SK-N-SH (cell line): ENCODE results near the gene ATCAY. TPM values are rescaled to one million over a fixed set of nuclear protein-coding genes. Genes with fewer than 3 reads are reported as not detected.
"Not testable (repeated sequence)": the region's sequence is repeated elsewhere in the genome, so short reads cannot be mapped to it uniquely, and the experiment has no call there.

ENCODE experiments used
- CTCF ChIA-PET: fragments of 300-600, 350-600 bp; formaldehyde crosslinking; extraction: SDS; loops from one replicate; lab custom pipeline; 2021; lab: Yijun Ruan, JAX
- POLR2A ChIA-PET: fragments of 350-600 bp; sonication (Branson Sonifier 250); formaldehyde crosslinking; extraction: SDS; loops from one replicate; lab custom pipeline; 2020; ENCODE audit warnings: antibody characterized with exemption, inconsistent platforms; lab: Yijun Ruan, JAX
- DNase-seq: peaks from one replicate; pipeline ENCODE4 v3.0.0; 2012
- H2AFZ ChIP-seq: fragments of 200-600 bp; sonication (generic); 2 replicates; pipeline ENCODE4 v1.8.1; 2016; ENCODE audit warnings: antibody characterized with exemption, mild to moderate bottlenecking, low read depth
- H3F3A ChIP-seq: fragments of 200-600 bp; sonication (generic); replicated peaks from 2 replicates; pipeline ENCODE3; 2016; ENCODE audit warnings: antibody characterized with exemption, mild to moderate bottlenecking; ENCODE audit not compliant: insufficient read depth
- H3K27ac ChIP-seq, 2 experiments: fragments of 200-500 bp in 1 of 2; fragments of 200-600 bp in 1 of 2; sonication (Bioruptor generic) in 1 of 2; sonication (generic), shearing (Covaris generic) in 1 of 2; 2 replicates each; pipeline versions ENCODE4 v1.5.1 to v1.6.1; 2014 to 2016; ENCODE audit warnings: low read depth in 2 of 2, inconsistent platforms in 1 of 2, low read length in 1 of 2, mild to moderate bottlenecking in 1 of 2, mixed read lengths in 1 of 2
- H3K27me3 ChIP-seq: fragments of 200-600 bp; sonication (generic), shearing (Covaris generic); 2 replicates; pipeline ENCODE4 v1.6.1; 2016; ENCODE audit warnings: mixed run types; ENCODE audit not compliant: insufficient read depth
- H3K36me3 ChIP-seq, 2 experiments: fragments of 200-500 bp in 1 of 2; fragments of 200-600 bp in 1 of 2; sonication (Bioruptor generic) in 1 of 2; sonication (generic) in 1 of 2; replicated peaks in 1 of 2; 2 replicates each; pipeline versions ENCODE3 to v1.5.1; 2014 to 2016; ENCODE audit warnings: low read length in 1 of 2, mild to moderate bottlenecking in 1 of 2; ENCODE audit not compliant: insufficient read depth in 2 of 2, control insufficient read depth in 1 of 2
- H3K4me1 ChIP-seq, 2 experiments: fragments of 200-500 bp in 1 of 2; fragments of 200-600 bp in 1 of 2; sonication (Bioruptor generic) in 1 of 2; sonication (generic), shearing (Covaris generic) in 1 of 2; 2 replicates each; pipeline versions ENCODE4 v1.5.1 to v1.6.1; 2014 to 2016; ENCODE audit warnings: low read depth in 1 of 2, low read length in 1 of 2, mixed run types in 1 of 2; ENCODE audit not compliant: insufficient read depth in 2 of 2, control insufficient read depth in 1 of 2
- H3K4me2 ChIP-seq: fragments of 200-600 bp; sonication (generic), shearing (Covaris generic); 2 replicates; pipeline ENCODE4 v1.6.1; 2017; ENCODE audit warnings: mixed run types
- H3K4me3 ChIP-seq, 2 experiments: fragments of 200-500 bp in 1 of 2; fragments of 200-600 bp in 1 of 2; sonication (Bioruptor generic) in 1 of 2; sonication (generic), shearing (Covaris generic) in 1 of 2; 2 replicates each; pipeline versions ENCODE4 v1.5.1 to v1.8.1; 2014 to 2016; ENCODE audit warnings: low read depth in 2 of 2, inconsistent platforms in 1 of 2, low read length in 1 of 2, mild to moderate bottlenecking in 1 of 2, mixed read lengths in 1 of 2, moderate library complexity in 1 of 2
- H3K79me2 ChIP-seq: fragments of 200-600 bp; sonication (generic); 2 replicates; pipeline ENCODE4 v1.8.1; 2017; ENCODE audit warnings: mild to moderate bottlenecking; ENCODE audit not compliant: insufficient read depth
- H3K9ac ChIP-seq: fragments of 200-600 bp; sonication (generic); 2 replicates; pipeline ENCODE4 v1.6.1; 2017; ENCODE audit warnings: mixed run types
- H3K9me2 ChIP-seq: fragments of 200-600 bp; sonication (generic); 2 replicates; pipeline ENCODE4 v1.6.1; 2017; ENCODE audit warnings: mixed run types
- H3K9me3 ChIP-seq: fragments of 200-600 bp; sonication (generic); 2 replicates; pipeline ENCODE4 v1.6.1; 2017; ENCODE audit warnings: mixed run types, mild to moderate bottlenecking, moderate library complexity
- H4K20me1 ChIP-seq: fragments of 200-600 bp; sonication (generic); 2 replicates; pipeline ENCODE4 v1.6.1; 2017; ENCODE audit warnings: mild to moderate bottlenecking, mixed run types; ENCODE audit not compliant: insufficient read depth
- CHD2 ChIP-seq: fragments of 150-350 bp; IDR thresholded peaks from 2 replicates; pipeline ENCODE4 v1.6.1; 2018; ENCODE audit warnings: low read length; ENCODE audit not compliant: partially characterized antibody
- JUND ChIP-seq: IDR thresholded peaks from 2 replicates; pipeline ENCODE4 v1.4.0; 2012
- MEF2A ChIP-seq: IDR thresholded peaks from 2 replicates; pipeline ENCODE4 v1.4.0; 2012; ENCODE audit warnings: low read depth, borderline replicate concordance
- MXI1 ChIP-seq: IDR thresholded peaks from 2 replicates; pipeline ENCODE4 v1.6.1; 2012; ENCODE audit warnings: mild to moderate bottlenecking, low read depth, low read length, improper control_type of control experiment
- WGBS: methylation state at CpG from one replicate; pipeline ENCODE4 v1.1.6; 2017; ENCODE audit warnings: low lambda C conversion rate; 5-methylcytosine and 5-hydroxymethylcytosine counted together
- polyA plus RNA-seq, 3 experiments: library from polyadenylated mRNA; depleted of rRNA; stranded (reverse); fragments of >200 nt; gene quantifications; 2 replicates each; pipeline ENCODE4 v1.2.3, GENCODE V29; 2012
- TF ChIP-seq, protein P1 (sequence below): fragments of 150-350 bp; IDR thresholded peaks from 2 replicates; pipeline ENCODE4 v1.6.1; 2016; ENCODE audit warnings: mild to moderate bottlenecking, low read depth, low read length

ATCAY gene
- polyA plus RNA-seq, 1 of the 3 experiments (the other 2 are of a cell fraction), result 0.84 TPM

DNA sequence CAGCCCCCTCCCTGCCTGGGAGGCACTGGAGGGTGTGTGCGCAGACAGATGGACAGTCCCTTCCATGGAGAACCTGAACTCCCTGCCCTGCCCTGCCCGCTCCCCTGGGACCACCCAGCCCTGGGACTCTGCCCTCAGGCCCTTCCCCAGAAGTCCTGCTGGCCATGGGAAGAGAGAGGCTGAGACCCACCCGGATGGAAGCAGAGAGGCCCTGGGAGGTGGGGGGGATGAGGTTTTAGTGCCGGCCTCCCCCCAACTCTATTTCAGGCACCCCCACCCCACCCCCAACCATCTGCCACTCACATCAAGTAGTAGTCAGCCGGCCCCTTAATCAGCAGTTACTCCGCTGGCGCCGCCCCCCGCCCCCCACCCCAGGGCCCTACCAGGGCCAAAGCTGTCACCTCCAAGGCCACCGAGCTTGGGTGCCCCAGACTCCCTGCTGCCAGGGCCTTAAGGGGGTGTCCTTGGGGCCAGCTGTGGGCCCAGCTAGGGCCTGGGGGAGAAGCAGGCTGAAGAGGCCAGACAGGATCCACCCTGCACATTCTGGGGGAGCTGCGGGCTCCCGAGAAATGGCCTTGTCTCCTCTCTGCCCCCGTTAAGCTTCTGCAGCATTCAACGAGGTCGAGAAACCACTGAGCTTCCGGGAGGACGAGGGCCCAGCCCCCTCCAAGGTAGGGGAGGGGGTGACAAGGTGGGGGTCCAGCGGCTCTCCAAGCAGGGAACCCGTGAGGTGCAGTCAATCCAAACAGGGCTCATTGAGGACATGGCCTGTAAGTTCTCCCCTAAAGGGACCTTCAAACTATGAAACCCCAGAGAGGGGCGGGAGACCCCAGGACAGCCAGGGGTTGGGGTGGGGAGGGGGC lies 69.7 kb downstream of the ATCAY start:
- H3K9me3 ChIP-seq, result no peaks in the 10 kb centered on the region
- H3K27me3 ChIP-seq, result no peaks in the 10 kb centered on the region
- H3K36me3 ChIP-seq, result no peaks in the 10 kb centered on the region
- no peak overlapping the region for H3K4me2 ChIP-seq
- no peaks in the 10 kb centered on the region; the same call in 1 of the 2 replicates for H3K79me2 ChIP-seq
- no peaks in the 10 kb centered on the region for H3F3A ChIP-seq
- H4K20me1 ChIP-seq, result 0 out of 2 replicates have a peak, but pooled peaks cover 3% of the 10 kb centered on the region
- ChIA-PET POLR2A (interaction anchor here (0.6 to 1.6 kb wide), 2 partner anchors 21 to 69 kb away, joined by 3 read pairs; partner anchors contain the start of gene DAPK3), CTCF (interaction anchor here (0.9 kb wide), 1 partner anchor 10 kb away, joined by 3 read pairs; no protein-coding TSS in a partner anchor)
- H2AFZ ChIP-seq, result no peak overlapping the region
- H3K9me2 ChIP-seq, result no peaks in the 10 kb centered on the region
- TF ChIP-seq JUND, result no peak
- TF ChIP-seq MXI1, result no peak
- no peak for TF ChIP-seq MEF2A
- DNase-seq, result no peak
- no peak overlapping the region for H3K9ac ChIP-seq
- no peak overlapping the region for H3K4me3 ChIP-seq
- H3K4me1 ChIP-seq, result no peaks in the 10 kb centered on the region; a peak in 1 of 4 replicates
- no peak overlapping the region for H3K27ac ChIP-seq
- WGBS, result 84% methylated on average over 8 of the region's 20 CpGs

DNA sequence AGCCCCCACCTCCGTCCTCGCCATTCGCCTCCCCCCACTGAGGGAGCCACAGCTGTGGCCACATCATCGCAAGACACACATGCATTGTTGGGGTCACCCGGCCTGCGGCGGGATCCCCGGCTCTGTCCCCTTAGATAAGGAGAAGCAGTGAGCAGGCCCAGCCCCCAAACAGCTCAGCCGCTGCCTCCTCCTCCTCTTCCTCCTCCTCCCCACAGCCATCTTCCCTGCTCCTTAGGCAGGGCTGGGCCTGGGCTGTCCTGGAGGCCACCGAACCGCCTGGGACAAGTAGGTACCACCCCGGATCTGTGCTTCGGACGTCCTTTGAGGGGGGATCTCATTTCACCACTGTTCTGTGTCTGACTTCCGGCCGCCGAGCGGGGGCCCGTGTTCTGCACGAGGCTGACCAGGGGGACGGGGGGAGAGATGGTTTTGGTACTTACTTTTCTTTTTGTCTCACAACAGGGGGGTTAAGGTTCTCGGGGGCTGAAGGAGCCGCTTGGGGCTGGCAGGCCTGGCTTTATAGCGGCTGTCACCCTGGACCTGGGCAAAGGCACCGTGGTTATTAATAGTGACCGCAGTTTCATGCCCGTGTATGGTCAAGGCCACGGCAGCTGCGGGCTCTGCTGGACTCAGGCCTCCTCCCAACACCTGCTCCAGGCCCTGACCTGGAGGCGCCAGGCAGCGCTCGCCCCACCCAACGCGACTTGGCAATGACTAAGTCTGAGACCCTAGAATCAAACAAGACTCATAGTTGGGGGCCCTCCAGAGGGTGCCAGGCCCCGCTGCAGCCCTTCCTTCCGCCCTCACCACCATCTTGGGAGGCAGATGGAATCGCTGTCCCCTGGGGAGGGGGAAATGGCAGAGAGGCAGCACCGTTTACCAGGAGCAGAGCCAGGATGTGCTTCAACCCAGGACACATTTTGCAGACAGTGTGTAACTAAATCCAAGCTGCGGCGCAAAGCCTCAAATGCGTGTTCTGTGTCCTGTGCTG lies 70.7 kb downstream of the ATCAY start:
- TF ChIP-seq CHD2, result no peak
- TF ChIP-seq, protein P1, sequence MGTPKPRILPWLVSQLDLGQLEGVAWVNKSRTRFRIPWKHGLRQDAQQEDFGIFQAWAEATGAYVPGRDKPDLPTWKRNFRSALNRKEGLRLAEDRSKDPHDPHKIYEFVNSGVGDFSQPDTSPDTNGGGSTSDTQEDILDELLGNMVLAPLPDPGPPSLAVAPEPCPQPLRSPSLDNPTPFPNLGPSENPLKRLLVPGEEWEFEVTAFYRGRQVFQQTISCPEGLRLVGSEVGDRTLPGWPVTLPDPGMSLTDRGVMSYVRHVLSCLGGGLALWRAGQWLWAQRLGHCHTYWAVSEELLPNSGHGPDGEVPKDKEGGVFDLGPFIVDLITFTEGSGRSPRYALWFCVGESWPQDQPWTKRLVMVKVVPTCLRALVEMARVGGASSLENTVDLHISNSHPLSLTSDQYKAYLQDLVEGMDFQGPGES, result no peak
- CTCF ChIA-PET, result no interaction called here

DNA sequence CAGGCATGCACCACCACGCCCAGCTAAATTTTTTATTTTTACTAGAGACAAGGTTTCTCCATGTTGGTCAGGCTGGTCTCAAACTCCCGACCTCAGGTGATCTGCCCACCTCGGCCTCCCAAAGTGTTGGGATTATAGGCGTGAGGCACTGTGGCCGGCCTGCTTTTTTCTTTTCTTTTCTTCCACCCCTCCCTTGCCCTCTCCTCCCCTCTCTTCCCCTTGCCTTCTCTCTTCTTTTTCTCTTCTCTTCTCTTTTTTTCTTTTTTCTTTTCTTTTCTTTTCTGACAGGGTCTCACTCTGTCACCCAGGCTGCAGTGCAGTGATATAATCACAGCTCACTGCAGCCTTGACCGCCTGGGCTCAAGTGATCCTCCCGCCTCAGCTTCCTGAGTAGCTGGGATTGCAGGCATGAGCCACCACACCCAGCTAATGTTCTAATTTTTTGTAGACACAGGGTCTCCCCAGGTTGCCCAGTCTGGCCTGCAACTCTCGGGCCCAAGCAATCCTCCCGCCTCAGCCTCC lies 72.3 kb downstream of the ATCAY start:
- H3F3A ChIP-seq, H3K79me2 ChIP-seq, H3K9me2 ChIP-seq, H3K27me3 ChIP-seq, H3K27ac ChIP-seq, H2AFZ ChIP-seq, POLR2A ChIA-PET, H3K4me1 ChIP-seq, H3K4me3 ChIP-seq, H3K9me3 ChIP-seq, H3K9ac ChIP-seq, H3K36me3 ChIP-seq, DNase-seq, H3K4me2 ChIP-seq: not testable (repeated sequence)
- CTCF ChIA-PET, result interaction anchor here (1.2 kb wide), 1 partner anchor 35 kb away, joined by 4 read pairs; no protein-coding TSS in a partner anchor
- 97% methylated on average over 9 of the region's 9 CpGs for WGBS
- H4K20me1 ChIP-seq, result peaks cover 26% of the 10 kb centered on the region

More for the DNA sequence above, 70.7 kb downstream of the ATCAY start:
- Histone ChIP-seq H2AFZ (no peak overlapping the region), H3F3A (no peaks in the 10 kb centered on the region), H3K9ac (no peak overlapping the region), H3K9me2 (no peaks in the 10 kb centered on the region), H3K9me3 (no peaks in the 10 kb centered on the region), H3K4me1 (no peaks in the 10 kb centered on the region; a peak in 1 of 4 replicates), H3K27ac (no peak overlapping the region), H3K79me2 (no peaks in the 10 kb centered on the region; the same call in 1 of the 2 replicates), H3K36me3 (no peaks in the 10 kb centered on the region), H3K4me2 (no peak overlapping the region), H3K27me3 (no peaks in the 10 kb centered on the region), H4K20me1 (peaks cover 10% of the 10 kb centered on the region), H3K4me3 (no peak overlapping the region)
- no peak for DNase-seq
- POLR2A ChIA-PET, result interaction anchor here (0.6 kb wide), 1 partner anchor 70 kb away, joined by 3 read pairs; no protein-coding TSS in a partner anchor
- WGBS, result 84% methylated on average over 21 of the region's 41 CpGs
